Mesenchymal stem cell (in vitro differentiated cells and primary cell): ENCODE results near the gene COX7A1.
A peak's percentile ranks its signal among the peaks of the same experiment; 100 is the strongest.

Source experiments
- DNase-seq: peaks from one replicate; pipeline ENCODE4 v3.0.0-alpha.2; 2013
- H2AFZ ChIP-seq: one replicate; pipeline ENCODE4 v1.6.1; 2013; ENCODE audit warnings: low read depth, mild to moderate bottlenecking, control low read depth, inconsistent platforms, low read length, moderate library complexity
- H2AK5ac ChIP-seq: 2 replicates; pipeline ENCODE4 v1.6.1; 2013; ENCODE audit warnings: low read length, moderate library complexity, mild to moderate bottlenecking, inconsistent platforms; ENCODE audit not compliant: severe bottlenecking
- H2BK120ac ChIP-seq: one replicate; pipeline ENCODE4 v1.6.1; 2013; ENCODE audit warnings: low read depth, mild to moderate bottlenecking, inconsistent platforms, low read length, moderate library complexity
- H2BK12ac ChIP-seq, 2 experiments: one replicate each; pipeline ENCODE4 v1.6.1; 2013; ENCODE audit warnings: inconsistent platforms in 2 of 2, low read length in 2 of 2, mild to moderate bottlenecking in 2 of 2, moderate library complexity in 2 of 2, control low read depth in 1 of 2
- H2BK15ac ChIP-seq: one replicate; pipeline ENCODE4 v1.6.1; 2013; ENCODE audit warnings: mild to moderate bottlenecking, low read depth, inconsistent platforms; ENCODE audit not compliant: poor library complexity, severe bottlenecking
- H2BK5ac ChIP-seq: 2 replicates; pipeline ENCODE4 v1.6.1; 2013; ENCODE audit warnings: low read depth, mild to moderate bottlenecking, low read length, control low read depth, inconsistent platforms; ENCODE audit not compliant: poor library complexity, severe bottlenecking
- H3K14ac ChIP-seq, 2 experiments: one replicate each; pipeline ENCODE4 v1.6.1; 2013; ENCODE audit warnings: inconsistent platforms in 2 of 2, low read length in 2 of 2, control low read depth in 1 of 2, mild to moderate bottlenecking in 1 of 2, moderate library complexity in 1 of 2
- H3K18ac ChIP-seq, 2 experiments: one replicate each; pipeline ENCODE4 v1.6.1; 2013; ENCODE audit warnings: inconsistent platforms in 2 of 2, low read length in 2 of 2, control low read depth in 1 of 2, low read depth in 1 of 2, mild to moderate bottlenecking in 1 of 2
- H3K23ac ChIP-seq, 2 experiments: one replicate each; pipeline ENCODE4 v1.6.1; 2013; ENCODE audit warnings: inconsistent platforms in 2 of 2, low read length in 2 of 2, mild to moderate bottlenecking in 2 of 2, moderate library complexity in 2 of 2, control low read depth in 1 of 2
- H3K27ac ChIP-seq: 2 replicates; pipeline ENCODE4 v1.5.1; 2013; ENCODE audit warnings: mild to moderate bottlenecking, moderate library complexity, low read length, control low read depth, inconsistent platforms; ENCODE audit not compliant: poor library complexity, severe bottlenecking
- H3K27me3 ChIP-seq, 2 experiments: 2 replicates each; pipeline versions ENCODE4 v1.6.1 to v1.7.0; 2013; ENCODE audit warnings: low read length in 2 of 2, mild to moderate bottlenecking in 2 of 2, moderate library complexity in 2 of 2, control low read depth in 1 of 2, inconsistent platforms in 1 of 2; ENCODE audit not compliant: control insufficient read depth in 1 of 2, insufficient read depth in 1 of 2
- H3K36me3 ChIP-seq, 2 experiments: 2 replicates each; pipeline versions ENCODE4 v1.6.1 to v1.7.0; 2013; ENCODE audit warnings: low read length in 2 of 2, control low read depth in 1 of 2, inconsistent platforms in 1 of 2, low read depth in 1 of 2, mild to moderate bottlenecking in 1 of 2; ENCODE audit not compliant: insufficient read depth in 2 of 2, control insufficient read depth in 1 of 2
- H3K4ac ChIP-seq, 2 experiments: one replicate each; pipeline ENCODE4 v1.6.1; 2013; ENCODE audit warnings: inconsistent platforms in 2 of 2, low read length in 2 of 2, mild to moderate bottlenecking in 2 of 2, moderate library complexity in 2 of 2, control low read depth in 1 of 2, low read depth in 1 of 2
- H3K4me1 ChIP-seq: 2 replicates; pipeline ENCODE4 v1.6.1; 2013; ENCODE audit warnings: low read depth, low read length, control low read depth; ENCODE audit not compliant: control insufficient read depth, insufficient read depth
- H3K4me2 ChIP-seq: 2 replicates; pipeline ENCODE4 v1.6.1; 2013; ENCODE audit warnings: low read length, mild to moderate bottlenecking, inconsistent platforms; ENCODE audit not compliant: poor library complexity, severe bottlenecking
- H3K4me3 ChIP-seq, 2 experiments: 2 replicates each; pipeline versions ENCODE4 v1.5.1 to v1.7.0; 2013; ENCODE audit warnings: low read length in 2 of 2, mild to moderate bottlenecking in 2 of 2, control low read depth in 1 of 2, low read depth in 1 of 2; ENCODE audit not compliant: insufficient read depth in 1 of 2
- H3K79me1 ChIP-seq: replicated peaks from 2 replicates; pipeline ENCODE4 v1.6.1; 2013; ENCODE audit warnings: mild to moderate bottlenecking, control low read depth, low read length, inconsistent platforms; ENCODE audit not compliant: poor library complexity, severe bottlenecking
- H3K9ac ChIP-seq: 2 replicates; pipeline ENCODE4 v1.7.0; 2013; ENCODE audit warnings: mild to moderate bottlenecking, low read length, moderate library complexity
- H3K9me3 ChIP-seq: 2 replicates; pipeline ENCODE4 v1.7.0; 2013; ENCODE audit warnings: mild to moderate bottlenecking, low read length; ENCODE audit not compliant: control insufficient read depth
- H4K8ac ChIP-seq: one replicate; pipeline ENCODE4 v1.6.1; 2013; ENCODE audit warnings: inconsistent platforms, mild to moderate bottlenecking, low read length, moderate library complexity
- H4K91ac ChIP-seq: one replicate; pipeline ENCODE4 v1.6.1; 2013; ENCODE audit warnings: mild to moderate bottlenecking, low read length, inconsistent platforms
- WGBS: methylation state at CpG from one replicate; pipeline ENCODE4 v1.1.7; 2013; ENCODE audit warnings: mixed read lengths; 5-methylcytosine and 5-hydroxymethylcytosine counted together

The COX7A1 gene

GRCh38 chr19:36111200-36111539 lies 41.1 kb downstream of the COX7A1 start:
- no peak overlapping the region for H3K14ac ChIP-seq
- no peak overlapping the region for H3K23ac ChIP-seq
- H4K91ac ChIP-seq, result no peak overlapping the region
- DNase-seq, result no peak
- H2AK5ac ChIP-seq, result no peak overlapping the region
- peaks cover 19% of the 10 kb centered on the region for H3K79me1 ChIP-seq
- H3K27ac ChIP-seq, result no peak overlapping the region
- H4K8ac ChIP-seq, result no peak overlapping the region
- no peak overlapping the region for H3K9ac ChIP-seq
- no peak overlapping the region for H2BK12ac ChIP-seq
- H3K4me2 ChIP-seq, result no peak overlapping the region
- no peak overlapping the region for H3K18ac ChIP-seq
- H3K4me3 ChIP-seq, result no peak overlapping the region
- H2BK120ac ChIP-seq, result no peak overlapping the region
- H3K27me3 ChIP-seq, result no peaks in the 10 kb centered on the region
- H2BK5ac ChIP-seq, result no peak overlapping the region
- WGBS, result 92% methylated on average over 13 of the region's 13 CpGs
- no peak overlapping the region for H2AFZ ChIP-seq
- H3K4ac ChIP-seq, result no peak overlapping the region
- no peaks in the 10 kb centered on the region for H3K9me3 ChIP-seq
- peaks cover 28 to 39% of the 10 kb centered on the region in 2 experiments for H3K36me3 ChIP-seq
- peak overlapping the region; percentile 1 for H2BK15ac ChIP-seq
- peaks cover 16% of the 10 kb centered on the region for H3K4me1 ChIP-seq

DNA sequence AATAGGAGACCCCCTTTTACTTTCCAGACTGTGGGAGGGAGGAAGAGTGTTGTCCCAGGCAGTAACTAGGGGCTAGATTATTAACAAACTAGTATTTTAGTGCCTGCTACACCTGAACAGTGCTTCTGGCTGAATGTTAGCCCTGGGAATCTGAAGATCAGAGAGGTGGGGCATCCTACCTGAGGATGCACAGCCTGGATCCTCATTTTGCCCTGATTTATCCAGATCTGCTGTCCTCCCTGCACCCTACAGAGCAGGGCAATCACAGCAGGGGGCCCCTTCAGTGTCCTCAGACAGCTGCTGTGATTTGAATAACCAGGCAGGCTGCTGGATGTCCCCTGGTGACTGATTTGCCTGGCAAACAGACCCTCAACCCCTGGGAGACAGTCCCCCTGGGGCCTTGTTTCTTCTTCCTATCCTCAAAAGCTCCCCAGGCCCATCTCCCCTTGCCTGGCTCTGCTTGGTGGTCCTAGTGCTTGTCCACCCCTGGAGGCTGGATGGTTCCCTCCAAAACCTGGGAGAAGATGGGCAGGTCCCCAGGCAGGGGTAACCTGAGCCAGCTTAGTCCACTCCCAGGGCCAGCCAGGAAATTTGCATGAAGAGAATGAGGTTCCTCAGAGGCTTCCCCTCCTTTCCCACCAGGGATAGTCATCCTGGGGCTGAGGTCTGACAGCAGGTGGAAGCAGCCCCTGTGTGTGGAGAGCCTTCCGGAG lies 41.6 kb downstream of the COX7A1 start, which contains the start of gene OVOL3:
TSS of gene OVOL3 (plus strand) at position 657 of the 713 bp plus-strand sequence. CDS start 60 bp downstream, outside the sequence.
- H2BK5ac ChIP-seq, result no peak within 1 kb of the TSS
- H3K4me2 ChIP-seq, result no peak within 1 kb of the TSS
- peak within 1 kb of the TSS; percentile 1 for H2BK15ac ChIP-seq
- WGBS, result 54% methylated on average over 1 of the region's 1 CpG
- no peak within 1 kb of the TSS for H3K4ac ChIP-seq
- H3K9ac ChIP-seq, result no peak within 1 kb of the TSS
- no peak within 1 kb of the TSS for H3K14ac ChIP-seq
- no peaks in the 10 kb centered on the region for H3K9me3 ChIP-seq
- H3K18ac ChIP-seq, result no peak within 1 kb of the TSS
- H4K91ac ChIP-seq, result no peak within 1 kb of the TSS
- no peak for DNase-seq
- peaks cover 12% of the 10 kb centered on the region for H3K4me1 ChIP-seq
- no peak within 1 kb of the TSS for H2BK12ac ChIP-seq
- no peak within 1 kb of the TSS for H3K4me3 ChIP-seq
- peaks cover 16% of the 10 kb centered on the region for H3K79me1 ChIP-seq
- no peaks in the 10 kb centered on the region for H3K27me3 ChIP-seq
- H4K8ac ChIP-seq, result no peak within 1 kb of the TSS
- no peak within 1 kb of the TSS for H2AFZ ChIP-seq
- no peak within 1 kb of the TSS for H3K27ac ChIP-seq
- H3K36me3 ChIP-seq, result peaks cover 28 to 43% of the 10 kb centered on the region in 2 experiments
- H3K23ac ChIP-seq, result no peak within 1 kb of the TSS
- no peak within 1 kb of the TSS for H2BK120ac ChIP-seq
- H2AK5ac ChIP-seq, result no peak within 1 kb of the TSS

- Histone ChIP-seq H2AFZ (no peak overlapping the region), H3K14ac (no peak overlapping the region), H3K9me3 (no peaks in the 10 kb centered on the region), H2BK120ac (no peak overlapping the region), H3K4me3 (no peak overlapping the region), H4K91ac (no peak overlapping the region), H3K9ac (no peak overlapping the region), H2BK5ac (no peak overlapping the region), H2BK15ac (no peak overlapping the region), H3K27me3 (no peaks in the 10 kb centered on the region), H3K36me3 (peaks cover 28 to 58% of the 10 kb centered on the region in 2 experiments), H4K8ac (no peak overlapping the region), H3K79me1 (peaks cover 7% of the 10 kb centered on the region), H2AK5ac (no peak overlapping the region), H3K27ac (no peak overlapping the region), H3K4me2 (no peak overlapping the region), H2BK12ac (no peak overlapping the region), H3K4me1 (peaks cover 15% of the 10 kb centered on the region), H3K18ac (no peak overlapping the region), H3K23ac (no peak overlapping the region), H3K4ac (no peak overlapping the region)
- WGBS, result 85% methylated on average over 3 of the region's 3 CpGs
- no peak for DNase-seq
Measured at GRCh38 chr19:36108684-36109083, 43.6 kb downstream of the COX7A1 start.

DNA sequence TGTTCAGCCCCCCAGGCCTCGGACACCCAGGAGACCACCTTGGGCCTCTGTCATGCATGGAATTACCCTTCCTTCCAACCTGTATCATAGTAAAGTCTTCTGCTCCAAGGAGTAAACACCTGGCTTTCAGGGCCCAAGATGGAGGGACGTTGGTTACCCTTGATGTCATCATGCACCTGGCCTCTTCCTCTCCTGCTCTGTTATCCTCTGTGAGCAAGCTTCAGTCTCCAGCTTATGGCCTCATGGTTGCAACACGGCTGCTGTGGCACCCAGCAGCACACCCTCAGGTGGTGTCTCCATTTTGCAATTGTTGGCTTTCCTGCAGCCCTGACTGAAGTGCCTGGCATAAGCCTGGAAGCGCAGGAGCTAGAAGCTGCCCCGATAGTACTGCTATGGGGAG lies 45.3 kb downstream of the COX7A1 start:
- Histone ChIP-seq H3K79me1 (no peaks in the 10 kb centered on the region), H3K27ac (no peak overlapping the region), H3K9me3 (no peaks in the 10 kb centered on the region), H3K18ac (no peak overlapping the region), H2BK12ac (no peak overlapping the region), H3K4me1 (peaks cover 7% of the 10 kb centered on the region), H3K4me3 (no peak overlapping the region), H4K91ac (no peak overlapping the region), H3K27me3 (no peaks in the 10 kb centered on the region), H2BK120ac (no peak overlapping the region), H3K9ac (no peak overlapping the region), H3K14ac (no peak overlapping the region), H3K4me2 (no peak overlapping the region), H2BK5ac (no peak overlapping the region), H3K36me3 (peaks cover 12 to 62% of the 10 kb centered on the region in 2 experiments), H2AK5ac (no peak overlapping the region), H2BK15ac (no peak overlapping the region), H4K8ac (no peak overlapping the region), H2AFZ (no peak overlapping the region), H3K4ac (no peak overlapping the region), H3K23ac (no peak overlapping the region)
- DNase-seq, result no peak
- WGBS, result 97% methylated on average over 5 of the region's 5 CpGs
